Stimulated activated naive CD8-positive, alpha-beta T cell treated with anti-CD3 and anti-CD28 coated beads, Interleukin-15, amount 100 ng/mL, for 72 hours (primary cell): ENCODE measurements around the gene CST4.
A peak's percentile ranks its signal among the peaks of the same experiment; 100 is the strongest.
"Not testable (repeated sequence)": the region's sequence is repeated elsewhere in the genome, so short reads cannot be mapped to it uniquely, and the experiment has no call there.

Experiments used
- ATAC-seq: fragments of 150-1000 bp; cut with Tn5 transposase; 2 replicates; pipeline ENCODE4 v1.10.0; 2021; ENCODE audit warnings: mild to moderate bottlenecking, moderate library complexity
- DNase-seq, 2 donors: peaks; one replicate each; pipeline ENCODE4 v3.0.0; 2021 to 2022
- H3K27ac Mint-ChIP-seq, 2 donors: one replicate each; pipeline ENCODE4 v1.8.0; 2022; ENCODE audit warnings: mild to moderate bottlenecking in 2 of 2, mixed read lengths in 2 of 2, moderate library complexity in 2 of 2
- H3K27me3 Mint-ChIP-seq: one replicate; pipeline ENCODE4 v1.8.0; 2022; ENCODE audit warnings: mixed read lengths
- H3K4me1 Mint-ChIP-seq: one replicate; pipeline ENCODE4 v1.8.0; 2022; ENCODE audit warnings: mild to moderate bottlenecking, mixed read lengths
- H3K4me3 Mint-ChIP-seq, 2 donors: one replicate each; pipeline ENCODE4 v1.8.0; 2022; ENCODE audit warnings: mild to moderate bottlenecking in 2 of 2, mixed read lengths in 2 of 2, moderate library complexity in 1 of 2
- H3K9me3 Mint-ChIP-seq, 2 donors: one replicate each; pipeline ENCODE4 v1.8.0; 2022; ENCODE audit warnings: mixed read lengths in 2 of 2

Gene CST4

DNA sequence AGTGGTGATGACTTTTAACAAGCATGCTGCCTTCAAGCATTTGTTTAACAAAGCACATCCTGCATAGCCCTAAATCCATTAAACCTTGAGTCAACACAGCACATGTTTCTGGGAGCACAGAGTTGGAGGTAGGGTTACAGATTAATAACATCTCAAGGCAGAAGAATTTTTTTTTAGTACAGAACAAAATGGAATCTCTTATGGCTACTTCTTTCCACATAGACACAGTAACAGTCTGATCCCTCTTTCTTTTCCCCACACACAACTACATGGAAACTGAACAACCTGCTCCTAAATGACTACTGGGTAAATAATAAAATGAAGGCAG is 6.2 kb upstream of the CST4 start:
- not testable (repeated sequence) for H3K9me3 Mint-ChIP-seq, DNase-seq, H3K4me1 Mint-ChIP-seq, ATAC-seq, H3K27ac Mint-ChIP-seq, H3K4me3 Mint-ChIP-seq
- peaks cover 38% of the 10 kb centered on the region for H3K27me3 Mint-ChIP-seq

- not testable (repeated sequence) for H3K9me3 Mint-ChIP-seq, H3K4me3 Mint-ChIP-seq, H3K27ac Mint-ChIP-seq, ATAC-seq, DNase-seq, H3K4me1 Mint-ChIP-seq
- H3K27me3 Mint-ChIP-seq, result peaks cover 38% of the 10 kb centered on the region
These were observed 5.6 kb upstream of the CST4 start for GRCh38 chr20:23694178-23695067.

DNA sequence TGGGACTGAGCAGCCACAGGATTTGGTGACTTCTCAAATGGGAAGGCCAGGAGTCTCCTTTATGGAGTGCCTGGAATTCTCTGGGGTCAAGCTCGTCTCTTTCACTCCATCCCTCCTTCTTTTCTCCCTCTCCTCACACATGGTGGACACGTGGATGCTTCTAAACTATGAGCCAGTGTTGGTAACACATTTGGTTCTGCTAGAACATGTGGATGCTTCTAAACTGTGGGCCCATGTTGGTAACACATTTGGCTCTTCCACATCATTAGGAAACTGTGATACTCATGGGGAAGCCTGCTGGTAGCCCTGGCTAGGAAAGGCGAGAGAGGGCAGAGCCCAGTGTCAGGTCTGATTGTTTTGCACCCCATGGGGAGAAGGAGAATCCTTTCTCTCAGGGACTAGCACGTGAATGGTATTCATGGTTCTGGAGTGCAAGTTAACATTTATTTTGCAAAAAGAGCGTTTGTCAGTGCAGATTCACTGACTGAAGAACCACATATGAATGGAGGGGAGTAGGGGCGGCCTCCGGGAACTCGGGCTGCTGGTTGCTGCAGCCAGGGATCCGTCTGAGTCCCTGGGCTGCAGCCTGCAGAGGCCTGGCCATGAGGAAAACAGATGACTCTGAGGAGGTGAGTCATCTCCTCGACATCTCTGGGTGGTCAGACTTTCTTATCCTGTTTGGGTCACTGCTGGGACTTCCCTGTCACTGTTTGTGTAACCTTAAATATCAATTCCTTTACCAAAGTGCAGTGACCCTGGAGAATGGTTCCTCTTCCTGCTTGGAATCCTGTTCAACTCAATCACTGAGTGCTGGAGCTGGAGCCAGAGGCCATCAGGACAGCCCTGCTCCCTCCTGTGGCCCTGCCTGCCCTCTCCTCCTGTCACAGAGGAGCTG is 4.1 kb upstream of the CST4 start:
- peaks cover 29% of the 10 kb centered on the region for H3K27me3 Mint-ChIP-seq
- not testable (repeated sequence) for H3K27ac Mint-ChIP-seq, DNase-seq, ATAC-seq, H3K4me1 Mint-ChIP-seq, H3K4me3 Mint-ChIP-seq, H3K9me3 Mint-ChIP-seq

GRCh38 chr20:23691675-23692074 is 2.8 kb upstream of the CST4 start:
- Mint-ChIP-seq H3K4me3 (no peak overlapping the region), H3K27ac (no peak overlapping the region), H3K27me3 (peaks cover 29% of the 10 kb centered on the region), H3K4me1 (no peaks in the 10 kb centered on the region), H3K9me3 (no peaks in the 10 kb centered on the region)
- DNase-seq (no peak), ATAC-seq (no peak)

DNA sequence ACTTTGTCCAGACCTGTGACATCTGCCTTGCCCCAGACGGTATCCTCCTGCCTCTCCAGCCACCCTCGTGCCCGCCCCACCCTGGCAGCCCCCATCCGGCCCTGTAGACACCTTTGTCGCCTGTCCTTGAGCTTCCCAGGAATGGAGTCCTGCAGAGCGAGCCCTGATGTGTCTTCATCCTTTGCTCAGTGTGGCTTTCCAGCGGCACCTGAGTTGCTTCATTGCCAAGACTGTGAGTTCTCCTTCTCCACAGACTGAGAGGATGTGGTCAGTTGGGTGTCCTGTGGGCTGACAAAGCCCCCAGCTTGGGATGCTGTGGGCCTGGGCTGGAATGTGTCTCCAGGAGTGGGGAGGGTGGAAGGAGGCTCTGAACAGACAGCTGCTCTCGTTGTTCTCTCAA is 1.7 kb upstream of the CST4 start:
- Mint-ChIP-seq H3K9me3 (no peaks in the 10 kb centered on the region), H3K4me3 (no peak overlapping the region), H3K27me3 (peaks cover 20% of the 10 kb centered on the region), H3K27ac (no peak overlapping the region), H3K4me1 (no peaks in the 10 kb centered on the region)
- ATAC-seq, result no peak
- DNase-seq, result no peak

GRCh38 chr20:23689399-23689690 is 507 bp upstream of the CST4 start:
- H3K4me1 Mint-ChIP-seq, result no peaks in the 10 kb centered on the region

GRCh38 chr20:23687986-23688385 is 852 bp downstream of the CST4 start:
- Mint-ChIP-seq H3K4me3 (no peak overlapping the region), H3K4me1 (no peaks in the 10 kb centered on the region), H3K27ac (no peak overlapping the region), H3K9me3 (no peaks in the 10 kb centered on the region), H3K27me3 (peaks cover 11% of the 10 kb centered on the region)
- ATAC-seq, result no peak
- no peak for DNase-seq

More at GRCh38 chr20:23689399-23689690, 507 bp upstream of the CST4 start:
- no peaks in the 10 kb centered on the region for H3K9me3 Mint-ChIP-seq
- ATAC-seq (no peak), DNase-seq (no peak)
- peaks cover 18% of the 10 kb centered on the region for H3K27me3 Mint-ChIP-seq
- H3K4me3 Mint-ChIP-seq, result no peak overlapping the region
- no peak overlapping the region for H3K27ac Mint-ChIP-seq

- Mint-ChIP-seq H3K4me3 (no peak overlapping the region), H3K4me1 (no peaks in the 10 kb centered on the region), H3K27ac (no peak overlapping the region), H3K9me3 (no peaks in the 10 kb centered on the region), H3K27me3 (peaks cover 8% of the 10 kb centered on the region)
- ATAC-seq (peak; percentile 9), DNase-seq (no peak)
These were observed 2.6 kb downstream of the CST4 start for GRCh38 chr20:23686046-23686750.

GRCh38 chr20:23685529-23685896 is 3.3 kb downstream of the CST4 start:
- H3K27ac Mint-ChIP-seq, H3K9me3 Mint-ChIP-seq, H3K4me3 Mint-ChIP-seq, DNase-seq, H3K4me1 Mint-ChIP-seq: not testable (repeated sequence)
- H3K27me3 Mint-ChIP-seq, result peaks cover 11% of the 10 kb centered on the region
- peak; percentile 39 for ATAC-seq

- H3K9me3 Mint-ChIP-seq, result no peaks in the 10 kb centered on the region
- DNase-seq (no peak), ATAC-seq (no peak)
- H3K27me3 Mint-ChIP-seq, result peaks cover 24% of the 10 kb centered on the region
- no peaks in the 10 kb centered on the region for H3K4me1 Mint-ChIP-seq
- no peak overlapping the region for H3K27ac Mint-ChIP-seq
- no peak overlapping the region for H3K4me3 Mint-ChIP-seq
These were observed 4.6 kb downstream of the CST4 start for GRCh38 chr20:23684261-23684660.

DNA sequence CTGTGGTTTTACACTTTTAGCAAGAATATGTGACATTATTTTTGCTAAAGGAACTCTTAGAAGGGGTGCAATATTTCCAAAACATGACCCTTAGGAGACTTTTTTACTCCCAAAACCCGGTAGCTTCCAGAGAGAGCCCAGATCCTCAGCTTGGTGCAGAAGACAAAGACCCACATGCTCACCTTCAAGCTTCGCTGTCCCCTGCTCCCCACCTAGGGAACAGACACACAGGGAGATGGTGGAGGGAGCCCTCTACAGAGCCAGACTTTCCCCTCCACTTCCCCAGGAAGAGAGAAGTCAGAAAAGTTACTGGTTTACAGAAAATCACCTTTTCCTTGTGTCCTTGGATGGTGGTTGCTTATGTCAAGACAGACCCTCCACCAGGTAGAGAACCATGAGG is 5.0 kb downstream of the CST4 start:
- Mint-ChIP-seq H3K27me3 (peaks cover 28% of the 10 kb centered on the region), H3K4me1 (no peaks in the 10 kb centered on the region), H3K27ac (no peak overlapping the region), H3K9me3 (no peaks in the 10 kb centered on the region), H3K4me3 (no peak overlapping the region)
- no peak for DNase-seq
- ATAC-seq, result no peak

DNA sequence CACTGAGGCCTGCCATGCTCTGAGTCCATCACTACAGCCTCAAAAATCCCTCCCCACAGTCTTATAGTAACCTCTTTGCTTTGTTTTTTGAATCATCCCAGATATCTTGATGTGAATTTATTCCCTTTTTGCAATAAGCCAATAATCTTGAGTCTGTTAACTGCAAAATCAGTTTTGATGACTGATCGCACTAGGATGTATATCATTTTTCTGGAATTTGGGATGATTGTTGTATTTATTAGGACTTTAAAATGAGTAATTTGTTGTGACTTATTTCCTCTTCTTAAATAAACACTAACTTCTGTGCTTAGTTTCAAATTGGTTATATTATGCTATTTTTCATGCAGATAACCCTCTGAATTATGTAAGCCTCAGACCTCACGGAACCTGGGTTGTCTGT is 5.6 kb downstream of the CST4 start:
- Mint-ChIP-seq H3K27me3 (peaks cover 32% of the 10 kb centered on the region), H3K9me3 (no peaks in the 10 kb centered on the region), H3K4me1 (no peaks in the 10 kb centered on the region), H3K27ac (no peak overlapping the region), H3K4me3 (no peak overlapping the region)
- no peak for ATAC-seq
- DNase-seq, result no peak

DNA sequence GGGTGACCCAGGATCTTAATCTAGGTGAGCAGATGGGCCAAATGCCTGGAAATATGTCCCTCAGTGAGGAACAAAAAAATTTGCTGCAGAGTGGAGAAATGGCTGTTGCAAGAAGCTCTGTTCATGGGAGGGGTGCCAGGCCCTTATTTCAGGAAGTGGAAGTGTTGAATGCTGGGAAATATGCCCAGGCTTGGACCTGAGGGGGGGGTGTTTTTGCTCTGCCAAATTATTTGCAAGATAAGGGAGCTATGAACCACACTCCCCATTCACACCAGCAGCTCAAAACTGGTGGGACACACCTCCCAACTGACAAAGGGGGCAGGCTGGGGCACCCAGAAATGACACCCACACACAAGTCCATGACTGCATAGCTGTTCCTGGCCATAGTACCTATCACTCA is 8.7 kb downstream of the CST4 start:
- no peak for DNase-seq
- Mint-ChIP-seq H3K9me3 (no peaks in the 10 kb centered on the region), H3K27me3 (peaks cover 37% of the 10 kb centered on the region)

GRCh38 chr20:23679133-23680092 is 9.4 kb downstream of the CST4 start:
- Mint-ChIP-seq H3K9me3 (no peaks in the 10 kb centered on the region), H3K4me3 (no peak overlapping the region), H3K27me3 (peaks cover 35% of the 10 kb centered on the region), H3K4me1 (no peaks in the 10 kb centered on the region), H3K27ac (no peak overlapping the region)
- no peak for ATAC-seq
- no peak for DNase-seq

More for the DNA sequence above, 8.7 kb downstream of the CST4 start:
- Mint-ChIP-seq H3K4me3 (no peak overlapping the region), H3K27ac (no peak overlapping the region), H3K4me1 (no peaks in the 10 kb centered on the region)
- no peak for ATAC-seq

DNA sequence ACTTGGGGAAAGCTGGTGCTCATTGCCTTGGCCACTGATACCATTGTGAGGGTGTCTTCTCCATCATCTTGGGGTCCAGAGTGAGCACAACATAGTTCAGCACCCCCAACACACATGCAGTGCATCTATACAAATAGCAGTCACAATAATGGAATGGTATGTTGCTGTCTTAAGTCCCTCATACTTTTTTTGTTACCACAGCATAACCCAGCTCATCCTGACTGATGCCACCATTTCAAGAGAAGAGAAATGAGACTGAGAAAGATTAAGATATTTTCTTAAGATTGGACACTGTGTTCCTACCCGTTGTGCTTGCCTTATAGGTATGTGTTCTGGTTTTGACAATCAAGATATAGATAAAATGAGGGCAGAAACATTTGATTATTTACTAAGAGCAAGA is 15.6 kb downstream of the CST4 start:
- no peaks in the 10 kb centered on the region for H3K9me3 Mint-ChIP-seq
- no peak for DNase-seq
- H3K4me1 Mint-ChIP-seq, result no peaks in the 10 kb centered on the region
- H3K4me3 Mint-ChIP-seq, result no peak overlapping the region
- no peak for ATAC-seq
- peaks cover 10% of the 10 kb centered on the region for H3K27me3 Mint-ChIP-seq
- H3K27ac Mint-ChIP-seq, result no peak overlapping the region
